ENCODE results near the gene ERAL1.
"Not testable (repeated sequence)": the region's sequence is repeated elsewhere in the genome, so short reads cannot be mapped to it uniquely, and the experiment has no call there.

The ERAL1 gene

DNA sequence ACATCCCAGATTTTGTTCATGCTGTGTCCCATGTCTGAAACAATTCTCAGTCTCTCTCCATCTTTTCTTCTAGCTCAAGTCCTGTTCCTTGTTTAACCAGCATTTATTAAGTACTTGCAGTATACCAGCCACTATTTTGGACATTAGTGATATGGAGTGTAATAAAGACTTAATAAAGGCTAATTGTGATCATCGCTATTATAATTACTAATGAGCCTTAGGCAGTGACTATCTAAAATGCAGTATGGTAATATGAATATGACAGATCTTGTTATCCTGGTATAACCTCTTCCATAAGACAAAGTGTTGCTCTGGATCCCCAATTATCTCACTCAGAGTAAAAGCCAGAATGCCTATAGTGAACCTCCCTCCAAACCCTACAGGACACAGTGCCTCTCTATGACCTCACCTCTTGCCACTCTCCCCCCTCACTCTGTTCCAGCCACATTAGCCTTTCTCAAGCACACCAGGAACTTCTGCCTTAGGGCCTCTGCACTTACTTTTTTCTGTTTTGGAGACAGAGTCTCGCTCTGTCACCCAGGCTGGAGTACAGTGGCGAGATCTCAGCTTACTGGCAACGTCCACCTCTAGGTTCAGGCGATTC lies 44.5 kb downstream of the ERAL1 start:
- no peak for DNase-seq (ENCODE audit: low spot score)

DNA sequence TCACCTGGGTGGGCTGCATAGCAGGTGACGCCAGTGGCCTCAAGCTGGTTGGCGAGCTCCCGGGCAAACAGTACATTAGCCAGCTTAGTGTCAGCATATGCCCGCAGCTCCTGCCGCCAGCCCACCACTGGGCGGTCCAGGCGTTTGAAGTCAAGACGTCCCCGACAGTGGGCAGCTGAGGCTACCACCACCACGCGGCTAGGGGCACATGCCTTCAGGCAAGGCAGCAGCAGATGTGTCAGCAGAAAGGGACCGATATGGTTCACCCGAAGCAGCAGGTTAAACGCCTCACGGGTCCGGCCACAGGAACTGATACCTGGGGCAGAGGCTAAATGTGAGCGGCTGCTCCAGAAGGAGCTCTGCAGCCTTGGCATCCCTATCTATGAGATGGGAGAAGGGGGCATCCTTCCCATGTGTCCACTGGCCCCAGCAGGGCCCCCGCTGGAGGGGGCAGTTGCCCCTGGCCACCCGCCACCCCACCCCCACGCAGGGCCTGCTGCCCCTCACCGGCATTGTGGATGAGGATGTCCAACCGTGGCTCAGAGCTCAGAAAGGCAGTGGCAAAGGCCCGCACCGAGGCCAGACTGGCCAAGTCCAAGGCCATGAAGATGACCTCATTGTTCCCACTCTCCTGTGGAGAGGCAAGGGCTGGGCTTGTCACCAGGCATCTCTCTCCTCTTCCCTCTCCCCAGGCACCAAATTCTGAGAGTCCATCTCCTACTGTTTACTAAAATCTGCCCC lies 46.3 kb downstream of the ERAL1 start:
- DNase-seq (ENCODE audit: low spot score): no peak

DNA sequence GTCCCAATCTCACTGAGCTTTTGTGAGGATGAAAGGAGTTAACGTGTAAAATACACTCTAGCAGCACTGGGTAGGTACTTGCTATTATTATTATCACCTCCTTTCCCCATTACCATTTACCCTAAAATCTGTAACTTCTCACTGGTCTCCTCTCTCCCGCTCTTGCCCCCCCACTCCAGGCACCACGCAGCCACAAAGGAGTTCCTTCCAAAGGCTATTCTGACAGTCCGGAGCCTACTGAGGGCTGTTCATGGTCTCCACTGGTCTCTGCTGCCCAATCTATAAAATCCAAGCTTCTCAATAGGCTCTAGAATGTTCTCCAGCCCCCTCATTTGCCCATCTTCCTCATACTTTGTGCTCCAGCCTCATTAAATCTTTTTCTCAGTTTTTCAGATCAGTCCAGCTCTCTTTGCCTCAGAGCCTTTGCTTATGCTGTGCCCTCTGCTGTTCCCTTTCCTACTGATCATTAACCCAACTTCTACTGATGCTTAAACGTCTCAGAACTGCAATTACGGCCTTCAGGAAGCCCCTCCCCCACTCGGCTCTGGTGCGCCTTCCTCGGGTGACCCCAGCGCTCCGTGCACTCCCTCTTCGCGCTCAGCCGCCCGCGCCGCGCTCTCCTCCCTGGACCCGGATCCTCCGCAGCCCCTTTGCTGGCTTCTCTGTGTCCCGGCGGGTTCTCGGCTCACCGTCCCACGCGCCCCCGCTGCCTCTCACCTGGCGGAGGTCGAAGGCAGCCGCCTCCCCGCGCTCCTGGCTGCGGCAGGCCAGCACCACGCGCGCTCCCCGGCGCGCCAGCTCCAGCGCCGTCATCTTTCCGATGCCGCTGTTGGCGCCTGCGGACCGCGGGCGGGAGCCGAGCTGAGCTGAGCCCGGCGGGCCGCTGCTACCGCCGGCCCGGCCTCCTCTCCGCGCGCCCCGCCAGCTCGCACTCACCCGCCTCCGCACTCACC lies 47.3 kb downstream of the ERAL1 start:
- DNase-seq (ENCODE audit: low spot score): peak; percentile 55

DNA sequence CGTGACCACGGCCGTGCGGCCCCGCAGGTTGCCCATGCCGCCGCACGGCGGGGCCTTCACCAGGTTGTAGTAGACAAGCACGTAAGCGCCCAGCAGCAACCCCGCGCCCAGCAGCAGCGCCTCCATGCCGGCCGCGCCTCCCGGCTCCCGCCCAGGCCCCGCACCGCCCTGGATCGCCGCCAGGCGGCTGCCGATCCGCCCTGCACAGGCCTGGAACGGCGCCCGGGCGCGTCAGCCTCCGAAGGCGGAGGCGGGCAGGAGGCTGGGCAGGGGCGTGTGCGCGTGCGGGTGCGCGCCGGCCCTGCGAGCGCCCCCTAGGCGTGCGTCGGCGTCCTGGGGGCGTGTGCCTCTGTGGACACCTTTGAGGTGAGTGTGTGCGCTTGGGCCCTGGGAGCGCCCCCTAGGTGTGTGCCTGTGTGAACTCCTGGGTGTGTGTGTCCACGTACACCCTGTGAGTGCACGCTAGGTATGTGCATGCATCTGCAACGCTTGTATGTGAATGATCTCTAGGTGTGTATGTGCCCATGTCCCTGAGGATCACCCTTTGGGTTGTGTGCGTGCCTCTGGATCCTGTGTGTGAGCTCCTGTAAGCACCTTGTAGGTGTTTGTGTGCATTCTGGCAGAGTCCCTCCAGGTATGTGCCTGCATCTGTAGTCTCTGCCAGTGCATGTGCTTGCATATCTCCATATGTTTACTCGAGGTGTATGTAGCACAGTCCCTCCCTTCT lies 48.2 kb downstream of the ERAL1 start, which contains the start of gene DHRS13:
DHRS13 (minus strand) TSS at position 261 of the 727 bp plus-strand sequence; CDS start at position 126, 135 bp downstream.
- DNase-seq (ENCODE audit: low spot score): peak; percentile 92

- not testable (repeated sequence) for DNase-seq (ENCODE audit: low spot score)
Observed at GRCh38 chr17:28903546-28903841, 48.7 kb downstream of the ERAL1 start.

DNA sequence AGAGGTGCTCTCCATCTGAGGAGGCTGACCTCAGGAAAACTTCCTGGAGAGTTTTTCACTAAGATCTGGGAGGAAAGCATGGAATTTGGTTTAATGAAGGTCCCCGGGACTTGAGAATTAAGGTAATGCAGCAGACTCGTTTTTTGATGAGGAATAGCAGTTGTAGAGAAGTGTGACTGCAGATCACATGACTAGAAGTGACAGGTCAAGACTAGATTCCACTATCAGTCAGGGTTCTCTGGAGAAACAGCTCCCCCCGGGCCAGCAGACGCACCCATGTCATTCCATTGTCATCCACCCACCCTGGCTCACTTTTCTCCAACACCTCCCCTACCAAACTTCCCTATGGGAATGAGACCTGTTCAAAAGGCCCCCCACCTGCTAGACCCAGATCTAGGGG lies 50.0 kb downstream of the ERAL1 start:
- no peak for DNase-seq (ENCODE audit: low spot score)

- no peak for DNase-seq (ENCODE audit: low spot score)
Observed at GRCh38 chr17:28906276-28906675, 51.5 kb downstream of the ERAL1 start.

DNA sequence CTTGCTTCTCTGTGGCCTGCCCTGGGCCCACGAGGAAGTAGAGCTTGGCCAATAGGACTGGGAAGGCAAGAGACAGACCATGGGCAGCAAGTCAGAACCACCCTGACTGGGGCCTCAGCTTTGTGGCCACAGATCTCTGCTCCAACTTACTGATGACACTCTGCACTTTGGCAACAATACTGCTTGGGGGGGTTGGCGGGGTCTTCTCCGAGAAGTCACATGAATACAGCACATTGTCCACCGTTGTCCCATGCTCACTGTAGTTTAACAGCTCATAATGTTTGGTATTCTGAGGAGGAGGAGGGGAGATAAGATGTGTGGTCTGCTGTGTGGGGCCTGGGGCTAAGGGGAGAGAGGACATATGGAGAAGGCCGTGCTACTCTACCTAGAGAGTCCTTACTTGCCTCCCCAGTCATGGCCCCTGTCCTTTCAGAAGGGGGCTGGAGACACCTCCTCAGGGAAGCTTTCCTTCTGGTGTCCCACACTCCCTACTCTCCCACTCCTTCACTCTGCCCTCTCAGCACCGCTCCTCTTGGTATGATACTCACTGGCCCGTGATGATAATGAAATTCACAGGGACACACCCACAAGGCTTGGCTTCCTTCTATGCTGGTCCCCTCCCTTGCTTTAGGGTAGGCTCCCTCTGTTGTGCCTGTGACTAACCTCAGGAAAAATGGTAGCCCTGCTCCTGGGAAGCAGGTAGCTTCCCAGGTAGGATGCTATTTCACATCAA lies 52.1 kb downstream of the ERAL1 start:
- no peak for DNase-seq (ENCODE audit: low spot score)

- no peak for DNase-seq (ENCODE audit: low spot score)
Observed at GRCh38 chr17:28907709-28908475, 53.1 kb downstream of the ERAL1 start.

- peak; percentile 74 for DNase-seq (ENCODE audit: low spot score)
Observed at GRCh38 chr17:28908640-28909167, 53.9 kb downstream of the ERAL1 start.

DNA sequence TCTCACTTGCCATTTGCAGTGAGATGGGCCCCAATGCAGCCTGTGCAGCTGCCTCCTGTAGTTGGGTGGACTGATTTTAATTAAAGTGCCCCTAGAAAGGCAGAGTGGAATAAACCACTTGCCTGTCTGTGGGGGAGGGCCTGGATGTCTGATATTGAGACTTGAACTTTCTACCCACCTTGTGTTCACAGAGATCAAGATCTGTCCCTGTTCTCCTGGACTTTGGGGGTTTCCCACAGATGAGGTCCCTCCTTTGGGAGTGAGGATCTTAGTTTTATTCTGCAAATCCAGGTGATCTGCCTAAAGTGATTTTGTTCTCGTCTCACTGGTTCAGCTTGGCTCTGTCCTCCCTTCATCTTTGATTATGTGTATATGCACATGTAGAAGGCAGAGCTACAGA lies 55.7 kb downstream of the ERAL1 start:
- no peak for DNase-seq (ENCODE audit: low spot score)
